Neural progenitor cell (in vitro differentiated cells): Measurements from ENCODE around the gene CGREF1.

ENCODE experiments used
- EZH2phosphoT487 ChIP-seq: fragments of 200-600 bp; sonication (generic); IDR thresholded peaks from 2 replicates; pipeline ENCODE4 v1.6.1; 2017; ENCODE audit warnings: antibody characterized with exemption
- TF ChIP-seq, protein P1 (sequence below): fragments of 200-600 bp; sonication (generic); IDR thresholded peaks from 2 replicates; pipeline ENCODE4 v1.5.1; 2017; ENCODE audit warnings: antibody characterized with exemption, mild to moderate bottlenecking

DNA sequence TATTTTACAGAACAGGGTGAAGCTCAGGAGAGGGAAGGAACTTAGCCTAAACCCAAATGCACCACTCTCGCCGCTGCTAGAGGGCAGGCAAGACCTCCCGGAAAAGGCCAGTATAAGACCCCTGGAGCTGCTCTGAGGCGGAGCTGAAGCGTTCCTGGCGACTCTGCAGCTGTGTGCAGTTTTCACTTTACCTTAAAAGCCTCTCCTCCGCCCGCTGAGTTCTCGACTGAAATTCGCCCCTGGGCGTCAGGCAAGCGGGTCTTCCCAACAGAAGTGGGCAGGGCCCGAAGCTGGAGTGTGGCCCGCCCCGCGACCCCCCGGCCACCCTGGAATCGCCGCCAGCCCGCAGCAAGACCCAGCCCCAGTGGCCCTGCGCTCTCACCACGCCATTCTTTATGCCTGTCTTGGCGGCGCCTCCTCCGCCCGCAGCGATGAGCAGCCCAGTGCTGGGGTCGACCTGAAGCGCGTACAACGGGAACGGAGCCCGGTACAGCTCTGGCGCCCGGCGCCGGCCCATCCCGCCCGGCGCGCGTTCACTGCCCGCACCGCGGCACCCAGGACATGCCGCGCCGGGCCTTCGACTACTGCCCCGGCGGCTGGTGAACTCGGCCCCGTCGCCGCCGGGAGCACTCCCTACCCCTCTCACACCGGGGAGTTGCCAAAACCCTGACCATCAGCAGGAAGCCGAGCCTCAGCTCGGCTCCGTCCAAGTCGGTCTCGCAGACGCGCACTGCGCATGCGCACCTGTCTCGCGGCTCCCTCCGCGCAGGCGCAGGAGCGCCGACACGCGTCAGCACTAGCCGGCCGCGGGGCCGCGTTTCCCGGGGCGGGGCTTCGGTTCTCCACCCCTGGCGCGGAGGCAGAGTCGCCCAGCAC is 15.2 kb upstream of the CGREF1 start, which contains the start of gene PREB:
- TF ChIP-seq, protein P1, sequence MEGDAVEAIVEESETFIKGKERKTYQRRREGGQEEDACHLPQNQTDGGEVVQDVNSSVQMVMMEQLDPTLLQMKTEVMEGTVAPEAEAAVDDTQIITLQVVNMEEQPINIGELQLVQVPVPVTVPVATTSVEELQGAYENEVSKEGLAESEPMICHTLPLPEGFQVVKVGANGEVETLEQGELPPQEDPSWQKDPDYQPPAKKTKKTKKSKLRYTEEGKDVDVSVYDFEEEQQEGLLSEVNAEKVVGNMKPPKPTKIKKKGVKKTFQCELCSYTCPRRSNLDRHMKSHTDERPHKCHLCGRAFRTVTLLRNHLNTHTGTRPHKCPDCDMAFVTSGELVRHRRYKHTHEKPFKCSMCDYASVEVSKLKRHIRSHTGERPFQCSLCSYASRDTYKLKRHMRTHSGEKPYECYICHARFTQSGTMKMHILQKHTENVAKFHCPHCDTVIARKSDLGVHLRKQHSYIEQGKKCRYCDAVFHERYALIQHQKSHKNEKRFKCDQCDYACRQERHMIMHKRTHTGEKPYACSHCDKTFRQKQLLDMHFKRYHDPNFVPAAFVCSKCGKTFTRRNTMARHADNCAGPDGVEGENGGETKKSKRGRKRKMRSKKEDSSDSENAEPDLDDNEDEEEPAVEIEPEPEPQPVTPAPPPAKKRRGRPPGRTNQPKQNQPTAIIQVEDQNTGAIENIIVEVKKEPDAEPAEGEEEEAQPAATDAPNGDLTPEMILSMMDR: peak; percentile 54
- TF ChIP-seq EZH2phosphoT487: no peak
